Stomach (tissue), 4 donors: ENCODE measurements around the gene CLDN7.
"Not testable (repeated sequence)": the region's sequence is repeated elsewhere in the genome, so short reads cannot be mapped to it uniquely, and the experiment has no call there.

Experiments
- CTCF ChIP-seq, 7 experiments: fragments of 450-650 bp in 4 of 7; fragments of 200-600 bp in 3 of 7; sonication (generic) in 3 of 7; IDR thresholded peaks; one replicate each; pipeline ENCODE4 v1.5.1; 2016 to 2019; ENCODE audit warnings: antibody characterized with exemption in 7 of 7, control low read depth in 2 of 7, mild to moderate bottlenecking in 1 of 7
- EP300 ChIP-seq: sonication (generic); formaldehyde crosslinking; IDR thresholded peaks from one replicate; pipeline ENCODE4 v1.6.1; 2017; ENCODE audit warnings: antibody characterized with exemption
- POLR2A ChIP-seq, 4 donors: fragments of 450-650 bp; IDR thresholded peaks; one replicate each; pipeline ENCODE4 v1.6.1; 2016; ENCODE audit warnings: antibody characterized with exemption in 4 of 4, control low read depth in 2 of 4, mild to moderate bottlenecking in 1 of 4, moderate library complexity in 1 of 4

DNA sequence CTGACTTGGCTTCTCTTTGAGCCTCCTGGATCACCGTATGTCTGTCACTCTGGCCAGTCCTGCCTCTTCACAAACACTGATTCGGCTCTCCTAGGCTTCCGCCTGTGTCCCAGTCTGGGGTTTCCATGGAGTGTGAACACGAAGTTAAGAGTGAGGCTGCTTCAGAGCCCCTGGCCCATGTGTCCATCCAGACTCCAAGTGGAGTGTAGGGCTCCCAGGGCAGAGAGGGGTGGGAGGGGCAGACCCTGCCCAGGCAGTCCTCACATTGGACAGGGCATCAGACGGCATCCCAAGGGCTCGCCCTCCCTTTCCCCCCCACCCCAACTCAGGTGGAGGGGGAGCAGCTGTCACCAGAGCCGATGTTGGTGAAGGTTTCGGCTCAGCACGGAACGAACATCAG, 18.4 kb downstream of the CLDN7 start:
- TF ChIP-seq CTCF (IDR thresholded peaks at IDR 0.05); POLR2A (IDR thresholded peaks at IDR 0.05); EP300: not testable (repeated sequence)
